Stimulated activated CD4-positive, alpha-beta T cell treated with anti-CD3 and anti-CD28 coated beads, Interleukin-12 subunit alpha, Interleukin-12 subunit beta, amount 100 ng/mL, for 4 hours (primary cell): ENCODE data around the gene GCN1.

ENCODE experiments used
- DNase-seq: peaks from one replicate; pipeline ENCODE4 v3.0.0-alpha.2; 2020

The GCN1 gene

DNA sequence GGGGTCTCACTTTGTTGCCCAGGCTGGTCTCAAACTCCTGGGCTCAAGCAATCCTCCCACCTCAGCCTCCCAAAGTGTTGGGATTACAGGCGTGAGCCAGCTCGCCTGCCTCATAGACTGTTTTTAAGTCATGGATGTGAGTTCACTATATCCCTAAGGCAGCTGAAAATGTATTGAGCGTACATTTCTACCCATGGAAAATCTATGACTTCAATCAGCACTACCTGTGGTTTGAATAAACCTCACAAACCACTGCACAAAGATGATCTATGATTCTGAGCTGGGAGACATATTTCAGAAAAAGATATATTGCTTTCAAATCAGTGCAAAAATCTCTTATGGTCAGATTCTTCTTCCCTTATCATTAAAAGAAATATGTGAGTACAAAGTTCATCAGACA lies 22.5 kb downstream of the GCN1 start:
- DNase-seq = no peak

DNA sequence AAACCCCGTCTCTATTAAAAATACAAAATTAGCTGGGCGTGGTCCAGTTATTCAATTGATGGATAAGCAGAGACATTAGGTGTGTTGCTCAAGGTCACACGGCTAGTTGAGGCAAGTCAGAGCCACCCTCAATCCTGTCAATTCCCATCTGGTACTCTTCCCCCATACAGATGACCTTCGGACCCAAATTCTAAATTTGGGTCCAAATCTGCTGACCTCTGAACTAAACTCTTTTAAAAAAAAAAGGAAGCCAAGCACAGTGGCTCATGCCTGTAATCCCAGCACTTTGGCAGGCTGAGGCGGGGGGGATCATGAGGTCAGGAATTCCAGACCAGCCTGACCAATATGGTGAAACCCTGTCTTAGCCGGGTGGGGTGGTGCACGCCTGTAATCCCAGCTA lies 23.9 kb downstream of the GCN1 start:
- no peak for DNase-seq

DNA sequence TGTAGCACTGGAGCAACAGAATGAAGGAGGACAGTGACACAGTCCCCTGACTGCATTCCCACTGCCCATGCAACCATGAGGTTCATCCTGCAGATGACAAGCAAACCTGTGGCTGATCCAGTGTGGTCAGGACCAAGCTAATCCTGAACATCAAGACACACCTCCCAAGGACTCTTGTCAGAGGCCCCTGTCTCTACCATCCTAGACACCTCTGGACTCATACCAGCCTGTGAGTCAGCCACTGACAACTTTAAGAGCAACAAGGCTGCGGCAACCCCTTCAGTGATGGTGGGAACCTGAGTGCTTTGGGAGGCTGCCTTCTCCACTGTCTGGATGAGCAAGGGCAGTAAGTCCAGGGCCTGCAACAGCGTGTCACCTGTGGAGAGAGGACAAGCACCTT lies 24.6 kb downstream of the GCN1 start:
- DNase-seq = no peak

DNA sequence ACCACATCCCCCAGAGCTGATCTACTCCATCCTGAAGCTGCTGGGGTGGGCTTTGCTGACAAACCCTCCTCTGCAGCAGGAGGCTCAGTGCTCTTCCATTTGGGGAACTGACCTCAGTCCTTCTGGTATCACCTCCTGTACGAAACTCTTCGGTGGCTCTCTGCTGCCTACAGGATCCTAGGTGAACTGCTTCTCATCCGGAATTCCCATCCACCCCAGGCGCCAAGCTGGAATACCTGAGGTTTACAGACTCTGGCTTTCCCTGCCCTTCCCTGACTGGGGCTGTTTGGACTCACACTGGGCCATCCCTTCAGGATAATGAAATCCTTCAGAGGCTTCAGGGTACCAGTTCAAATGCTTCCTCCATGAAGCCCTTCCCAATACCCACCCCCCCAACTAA lies 26.2 kb downstream of the GCN1 start:
- DNase-seq = no peak

DNA sequence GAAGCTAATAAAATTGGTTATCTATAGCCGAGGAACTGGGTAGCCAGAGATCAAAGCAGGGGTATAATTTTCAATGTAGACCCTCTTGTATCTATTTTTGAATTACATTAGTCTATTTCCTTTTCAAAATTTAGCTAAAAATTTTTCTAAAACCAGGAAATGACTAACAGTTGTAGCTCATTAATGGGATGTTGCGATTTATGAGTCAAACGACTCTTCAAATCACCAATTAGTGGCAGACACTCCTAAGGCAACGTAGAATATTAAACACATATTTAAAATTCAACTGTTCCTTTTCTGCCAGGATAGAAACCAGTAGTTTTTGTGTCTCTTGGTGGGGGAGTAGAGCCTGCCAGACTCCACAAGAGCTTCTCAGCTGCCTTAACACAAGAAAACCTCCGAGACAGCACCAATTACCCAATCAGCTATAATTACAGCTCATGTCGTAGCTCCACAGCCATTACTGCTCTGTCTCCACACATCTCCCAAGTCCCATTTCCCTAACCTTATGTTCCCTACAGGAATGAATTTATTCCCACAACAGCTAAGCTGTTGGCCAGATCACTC lies 26.9 kb downstream of the GCN1 start:
- DNase-seq = no peak

DNA sequence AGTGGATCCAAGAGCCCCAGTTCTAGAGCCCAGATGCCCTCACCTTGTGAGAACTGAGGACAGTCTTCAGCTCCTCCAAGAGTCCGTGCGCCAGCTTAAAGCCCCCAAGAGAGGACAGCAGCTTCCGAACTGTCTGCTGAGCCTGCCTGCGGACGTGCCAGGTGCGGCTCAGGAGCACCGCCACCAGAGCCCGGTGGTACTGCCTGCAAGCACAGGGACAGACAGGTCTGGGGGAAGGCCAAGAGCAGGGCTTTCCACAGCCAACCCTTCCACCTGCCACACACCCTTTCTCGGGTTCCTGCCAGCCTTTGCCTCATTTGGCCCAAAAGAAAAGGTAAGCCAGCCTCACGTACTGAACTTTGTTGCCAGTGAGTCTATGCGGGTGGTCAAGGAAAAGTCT lies 30.2 kb downstream of the GCN1 start:
- DNase-seq = no peak

DNA sequence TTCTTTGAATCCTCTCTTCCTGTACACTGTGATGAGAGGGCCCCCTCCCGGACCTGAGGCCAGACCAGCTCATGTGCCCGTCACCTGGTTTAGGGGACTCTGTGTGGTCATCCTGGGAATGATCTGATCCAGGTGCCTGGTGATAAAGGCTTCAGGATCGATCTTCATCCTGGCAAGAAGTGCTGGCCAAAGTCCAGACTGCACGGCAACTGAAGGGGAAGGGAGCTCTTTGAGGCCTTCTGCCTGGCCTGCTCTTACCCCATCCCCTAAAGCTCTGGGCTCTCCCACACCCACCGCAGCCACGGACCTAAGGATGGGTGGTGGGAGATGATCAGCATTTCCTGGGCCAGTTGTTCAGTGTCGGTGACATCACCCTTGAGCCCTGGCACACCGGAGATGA lies 31.8 kb downstream of the GCN1 start:
- no peak for DNase-seq

DNA sequence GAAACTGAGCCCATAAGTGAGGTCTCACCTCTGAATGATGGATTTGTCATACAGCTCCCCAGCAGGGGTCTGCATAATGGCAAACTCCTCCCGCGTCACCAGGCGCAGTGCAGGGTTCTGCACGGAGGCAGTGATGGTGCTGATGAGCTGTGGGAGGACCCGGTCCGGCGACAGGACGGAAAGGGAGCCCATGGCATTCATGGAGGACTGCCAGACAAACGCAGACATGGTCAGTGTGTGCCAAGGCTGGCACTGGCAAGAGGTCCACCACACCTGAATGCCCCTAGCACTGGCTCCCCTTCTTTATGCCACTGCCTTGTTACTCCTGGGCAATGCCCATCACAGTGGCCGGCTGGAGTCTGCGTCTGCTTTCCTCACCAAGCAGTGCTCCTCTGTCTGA lies 32.7 kb downstream of the GCN1 start:
- DNase-seq = no peak

DNA sequence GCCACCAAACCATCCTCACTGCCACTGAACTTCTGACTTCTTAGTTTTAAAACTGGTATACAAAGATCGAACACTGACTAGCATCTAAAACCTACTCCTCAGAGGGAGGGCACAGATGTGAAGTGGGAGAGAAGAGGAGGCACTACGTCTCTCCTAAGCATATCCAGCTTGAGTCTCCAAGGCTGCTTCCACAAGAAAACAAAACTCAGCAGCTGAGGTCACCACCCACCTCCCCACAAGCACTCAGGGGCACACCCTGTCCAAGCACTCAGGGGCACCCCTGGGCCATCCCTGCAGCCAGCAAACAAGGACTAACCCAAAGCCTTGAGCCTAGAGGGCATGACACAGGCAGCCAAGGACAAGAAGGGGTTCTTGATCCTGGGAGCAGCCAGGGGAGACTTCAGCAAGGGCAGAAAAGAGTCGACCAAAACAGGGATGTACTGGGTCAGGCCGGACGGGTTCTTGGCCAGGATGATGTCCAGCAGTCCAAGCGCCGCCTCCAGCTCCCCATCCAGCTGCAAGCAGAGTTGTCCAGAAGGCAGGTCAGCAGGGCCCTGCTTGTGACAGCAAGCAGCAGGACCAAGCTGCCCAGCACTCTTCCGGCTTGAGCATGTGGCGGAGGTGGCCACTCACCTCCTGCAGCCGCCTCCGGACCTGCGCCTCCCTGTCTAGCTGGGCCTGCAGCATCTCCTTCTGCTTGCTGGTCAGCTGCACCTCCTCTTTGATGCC lies 34.8 kb downstream of the GCN1 start:
- DNase-seq = no peak

DNA sequence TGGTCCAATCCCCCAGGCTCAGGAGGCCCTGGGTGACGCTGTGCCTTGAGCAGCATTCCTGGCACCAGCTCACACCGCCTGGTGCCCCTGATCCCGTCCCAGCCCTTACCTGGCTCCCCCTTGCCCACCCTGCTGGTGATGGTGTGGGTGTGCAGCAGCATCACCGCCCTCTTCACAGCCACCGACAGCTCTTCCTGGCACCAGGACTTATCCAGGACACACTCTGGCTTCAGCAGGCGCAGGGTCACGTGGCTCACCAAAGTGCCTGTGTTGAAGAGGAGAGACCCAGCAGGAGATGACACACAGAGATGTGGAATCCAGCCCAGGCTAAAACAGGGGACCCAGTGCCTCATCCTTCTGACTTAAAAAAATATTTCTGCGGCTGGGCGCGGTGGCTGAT lies 36.2 kb downstream of the GCN1 start:
- DNase-seq = no peak

DNA sequence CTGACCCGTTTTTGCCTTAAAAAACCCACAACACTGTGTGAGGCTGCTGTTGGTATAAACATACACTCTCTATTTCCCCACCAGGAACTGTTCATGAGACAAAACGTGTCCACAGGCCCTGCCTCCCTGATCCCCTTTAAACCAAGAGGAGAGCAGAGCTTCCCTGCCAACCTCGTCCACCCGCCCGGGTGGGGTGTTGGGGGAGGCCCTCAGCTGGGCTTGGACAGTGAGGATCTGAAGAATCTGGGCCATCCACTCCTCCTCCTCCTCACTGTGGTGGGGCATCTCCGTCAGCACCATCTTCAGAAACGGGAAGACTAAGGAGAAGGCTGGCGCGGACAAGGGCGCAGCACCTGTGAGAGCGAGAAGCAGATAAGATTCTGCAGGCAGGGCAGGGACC lies 36.8 kb downstream of the GCN1 start:
- no peak for DNase-seq

DNA sequence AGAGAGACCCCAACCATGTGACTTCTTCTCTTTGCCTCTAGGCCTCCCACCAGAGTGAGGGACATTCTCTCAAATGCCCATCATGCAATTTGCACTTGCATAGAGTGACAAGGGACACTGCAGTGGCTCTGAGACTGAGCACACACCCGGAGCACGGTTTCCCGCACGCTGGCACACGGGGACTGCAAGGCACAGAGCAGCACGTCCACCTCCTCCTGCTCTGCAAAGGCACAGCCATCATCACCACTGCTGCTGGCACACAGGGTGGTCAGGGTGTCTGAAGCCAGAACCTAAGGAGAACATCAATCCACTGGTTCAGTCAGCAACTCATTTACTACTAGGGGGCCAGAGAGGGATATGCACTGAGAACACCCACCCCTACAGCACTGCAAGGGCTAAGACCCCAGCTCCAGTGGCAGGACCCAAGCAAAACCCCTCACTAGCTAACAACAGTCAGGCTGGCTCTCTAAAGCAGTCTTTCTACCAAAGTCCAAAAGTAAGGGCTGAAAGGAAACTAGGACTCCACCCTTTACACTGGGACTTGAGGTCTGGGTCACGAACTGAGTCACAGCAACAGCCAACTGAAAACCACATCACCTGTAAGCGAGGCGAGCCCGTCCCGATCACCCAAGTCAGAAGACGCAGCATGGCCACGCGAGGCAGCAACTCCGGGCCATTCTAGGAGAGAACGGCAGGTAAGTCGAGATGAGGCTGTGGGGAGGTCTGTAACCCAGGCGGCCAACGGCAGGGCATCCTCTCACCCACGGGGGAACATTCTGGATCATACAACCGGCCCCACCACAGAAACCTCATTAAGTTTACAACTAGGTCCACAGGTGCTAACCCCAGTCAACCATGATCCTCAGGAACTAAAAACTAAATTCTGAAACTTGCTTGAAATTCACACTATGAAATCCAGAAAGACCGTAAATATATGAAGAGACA lies 37.9 kb downstream of the GCN1 start:
- DNase-seq = no peak

DNA sequence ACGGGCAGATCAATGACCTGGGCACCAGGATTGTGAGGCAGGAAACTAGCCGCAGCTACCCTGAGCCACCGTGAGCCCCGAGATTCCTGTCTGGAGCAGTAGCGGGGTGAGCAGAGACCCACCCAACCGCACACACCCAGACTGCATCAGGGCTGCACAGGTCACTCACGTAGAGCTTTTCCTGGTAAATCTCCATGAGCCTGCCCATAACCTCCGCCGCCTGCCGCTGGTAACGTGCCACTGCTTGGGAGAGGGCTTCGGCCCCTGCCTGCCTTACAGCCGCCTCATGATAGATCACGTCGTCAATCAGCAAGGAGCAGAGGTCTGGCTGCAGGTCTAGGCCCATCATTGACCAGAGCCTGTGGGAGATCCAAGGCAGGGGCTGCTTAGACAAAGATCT lies 39.4 kb downstream of the GCN1 start:
- no peak for DNase-seq

DNA sequence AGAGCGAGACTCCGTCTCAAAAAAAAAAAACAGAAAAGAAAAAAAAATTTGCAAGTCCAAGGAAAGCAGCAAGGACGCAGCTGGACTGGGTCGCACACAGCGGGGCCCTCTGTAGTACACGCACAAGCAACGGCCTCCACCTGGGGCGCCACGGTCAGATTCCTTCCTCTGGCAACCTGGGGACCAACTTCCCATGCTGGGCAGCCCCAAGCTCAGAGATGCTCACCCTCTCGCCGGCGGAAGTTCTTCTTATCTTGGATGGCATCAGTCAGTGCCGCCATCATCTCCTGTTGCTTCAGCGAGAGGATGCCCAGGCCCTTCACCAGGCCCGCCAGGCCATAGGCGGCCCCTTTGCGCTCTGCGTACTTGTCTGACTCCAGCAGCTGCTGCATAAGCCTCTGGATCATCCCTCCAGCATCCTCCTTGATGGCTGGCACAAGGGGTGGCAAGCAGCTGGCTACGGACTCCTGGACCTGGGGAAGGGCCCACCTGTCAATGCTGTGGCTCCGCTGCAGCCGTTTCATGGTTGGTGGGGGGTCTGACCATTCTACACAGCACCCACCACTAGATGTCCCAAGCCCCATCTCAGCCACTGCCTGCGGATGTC lies 43.5 kb downstream of the GCN1 start:
- no peak for DNase-seq

DNA sequence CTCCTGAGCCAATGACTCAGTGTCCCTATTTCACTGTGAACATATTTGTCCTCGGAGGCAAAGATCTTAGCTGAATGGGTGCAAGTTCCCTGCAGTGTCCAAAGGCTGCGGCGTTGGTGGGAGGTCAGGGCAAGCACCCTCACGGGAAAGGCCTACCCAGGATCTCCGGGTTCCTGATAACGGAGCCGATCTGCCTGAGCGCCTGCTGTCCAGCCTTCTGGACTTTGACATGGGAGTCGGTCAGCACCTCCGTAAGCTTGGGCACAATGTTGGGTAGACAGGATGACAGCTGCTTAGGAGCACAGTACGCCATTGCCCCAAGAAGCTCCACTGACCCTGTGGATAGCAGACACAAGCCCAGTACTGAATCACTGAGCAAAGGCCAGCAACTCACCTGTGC lies 46.5 kb downstream of the GCN1 start:
- DNase-seq = no peak

DNA sequence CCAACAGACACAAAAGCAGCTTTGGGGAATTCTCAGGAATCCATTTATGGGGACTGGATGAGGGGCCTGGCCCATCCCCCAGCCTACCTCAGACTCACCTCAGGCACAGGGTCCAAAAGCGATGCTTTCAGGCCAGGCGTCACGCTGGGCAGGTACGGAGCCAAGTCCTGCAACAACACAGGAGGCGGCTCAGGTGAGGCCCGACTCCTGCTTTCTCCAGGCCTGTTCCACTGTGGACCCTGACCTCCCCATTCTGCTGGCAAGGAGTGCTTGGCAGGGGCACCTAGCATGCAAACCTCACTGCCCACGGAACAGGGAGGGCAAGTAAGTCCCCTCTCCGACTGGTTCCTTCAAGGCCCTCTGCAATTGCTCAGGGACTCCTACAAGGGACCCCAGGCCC lies 49.4 kb downstream of the GCN1 start:
- DNase-seq = no peak

DNA sequence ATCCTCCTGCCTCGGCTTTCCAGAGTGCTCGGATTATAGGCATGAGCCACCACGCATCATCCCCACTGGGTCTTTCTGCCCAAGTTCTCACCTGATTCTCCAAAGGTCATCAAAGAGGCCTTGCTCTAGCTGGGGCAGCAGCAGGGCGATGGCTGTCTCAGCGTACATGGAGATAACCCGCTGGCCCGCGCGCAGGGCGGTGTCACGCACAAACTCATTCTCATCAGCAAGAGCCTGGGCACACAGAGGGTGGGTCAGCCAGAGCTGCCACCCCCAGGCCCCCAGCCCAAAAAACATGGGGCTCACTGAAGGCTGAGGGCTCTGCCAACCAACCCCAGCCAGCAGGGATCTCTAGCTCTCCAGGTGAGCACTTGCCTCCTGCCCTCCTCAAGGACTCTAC lies 50.3 kb downstream of the GCN1 start:
- DNase-seq = no peak

DNA sequence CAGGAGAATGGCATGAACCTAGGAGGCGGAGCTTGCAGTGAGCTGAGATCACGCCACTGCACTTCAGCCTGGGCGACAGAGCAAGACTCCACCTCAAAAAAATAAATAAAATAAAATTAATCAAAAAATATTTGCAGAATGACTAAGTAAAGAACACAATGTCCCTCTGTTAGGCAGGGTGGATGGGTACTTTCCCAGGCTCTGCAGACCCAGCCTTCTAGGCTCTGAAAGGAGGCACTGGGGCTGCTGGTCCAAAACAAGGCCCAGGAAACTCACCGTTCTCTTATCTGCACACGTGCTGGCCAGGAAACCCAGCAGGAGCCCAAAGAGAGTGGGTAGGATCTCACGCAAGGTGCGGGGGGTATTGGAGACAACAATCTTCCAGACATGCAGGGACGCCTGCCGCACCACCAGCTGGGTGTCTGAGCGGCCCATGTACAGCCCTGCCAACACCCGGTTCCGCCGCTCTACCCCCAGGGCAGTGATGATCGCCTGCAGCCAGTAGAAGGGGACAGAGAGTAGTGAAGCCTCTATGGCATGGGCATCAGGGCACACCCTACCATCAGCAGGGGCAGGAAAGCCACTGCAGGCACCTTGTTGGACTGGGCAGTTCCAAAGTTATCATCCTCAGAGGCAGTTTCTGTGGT lies 52.2 kb downstream of the GCN1 start:
- DNase-seq = no peak

DNA sequence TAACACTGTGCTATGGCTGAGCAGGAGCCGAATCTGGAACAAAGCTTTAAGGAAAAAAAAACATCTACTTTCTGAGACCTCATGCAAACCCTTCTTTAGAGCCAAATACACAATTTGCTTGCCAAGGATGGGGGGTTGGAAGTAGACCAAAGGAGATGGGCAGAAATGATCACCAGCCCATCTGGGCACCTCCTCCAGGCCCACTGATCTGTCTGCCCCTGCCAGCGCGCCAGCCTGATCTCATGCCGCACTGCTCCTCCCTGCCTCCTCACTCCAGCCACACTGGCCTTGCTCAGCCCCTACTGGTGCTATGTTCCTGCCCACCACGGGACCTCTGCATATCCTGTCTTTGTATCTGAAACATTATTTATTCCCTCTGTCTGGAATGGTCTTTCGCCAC lies 53.2 kb downstream of the GCN1 start:
- no peak for DNase-seq

DNA sequence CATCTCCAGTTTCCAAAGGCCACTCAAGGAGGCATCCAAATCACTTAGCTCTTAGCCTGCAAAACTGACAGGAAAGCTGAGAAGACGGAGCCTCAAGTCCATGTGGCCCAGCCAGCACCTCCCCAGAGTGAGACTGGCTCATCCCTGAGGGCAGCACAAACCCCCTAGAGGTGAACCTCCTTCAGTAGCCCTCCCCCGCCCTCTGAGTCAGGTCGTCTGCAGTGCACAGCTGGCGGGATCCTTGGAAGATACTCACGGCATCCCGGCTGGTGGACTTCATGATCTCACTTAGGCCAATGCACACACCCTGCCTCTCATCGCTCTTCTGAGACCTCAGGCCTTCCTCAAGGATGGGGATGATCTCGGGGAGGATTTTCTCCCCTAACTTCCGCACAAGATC lies 53.9 kb downstream of the GCN1 start:
- DNase-seq = no peak

DNA sequence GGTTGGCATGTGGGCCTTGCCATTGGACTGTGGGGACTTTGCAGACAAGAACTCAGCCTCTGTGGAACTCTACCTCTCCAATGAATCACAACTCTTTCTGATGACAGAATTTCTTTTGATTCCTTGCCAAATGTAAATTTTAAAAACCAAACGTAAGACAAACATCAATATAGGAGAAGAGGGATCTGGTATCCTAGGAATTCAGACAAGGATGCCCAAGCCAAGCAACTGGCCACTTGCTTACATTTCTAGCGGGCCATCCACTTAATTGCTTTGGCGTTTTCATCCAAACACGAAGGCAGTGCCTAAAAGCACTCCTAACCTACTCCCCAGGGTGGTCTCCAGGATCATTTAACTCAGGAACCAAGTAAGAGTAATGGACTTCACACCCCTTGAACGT lies 54.6 kb downstream of the GCN1 start:
- DNase-seq = no peak

DNA sequence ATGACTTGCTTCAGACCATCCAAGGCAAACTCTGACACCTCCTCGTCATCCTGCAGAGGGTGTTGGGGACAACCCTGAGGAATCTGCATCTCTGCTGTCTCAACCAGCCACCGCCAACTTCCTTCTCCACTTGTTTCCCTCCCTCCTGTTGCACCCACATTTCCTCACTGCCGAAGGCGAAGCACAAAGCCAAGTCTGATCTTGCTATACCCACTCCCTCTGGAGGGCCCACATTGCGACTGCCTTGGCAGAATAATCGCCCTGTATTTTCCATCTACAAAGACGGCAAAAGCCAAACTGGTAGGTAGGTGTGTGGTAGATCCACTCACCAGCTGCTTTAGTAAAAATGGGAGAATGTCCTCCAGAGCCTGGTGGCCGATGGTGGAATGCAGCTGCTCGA lies 56.1 kb downstream of the GCN1 start:
- DNase-seq = no peak

DNA sequence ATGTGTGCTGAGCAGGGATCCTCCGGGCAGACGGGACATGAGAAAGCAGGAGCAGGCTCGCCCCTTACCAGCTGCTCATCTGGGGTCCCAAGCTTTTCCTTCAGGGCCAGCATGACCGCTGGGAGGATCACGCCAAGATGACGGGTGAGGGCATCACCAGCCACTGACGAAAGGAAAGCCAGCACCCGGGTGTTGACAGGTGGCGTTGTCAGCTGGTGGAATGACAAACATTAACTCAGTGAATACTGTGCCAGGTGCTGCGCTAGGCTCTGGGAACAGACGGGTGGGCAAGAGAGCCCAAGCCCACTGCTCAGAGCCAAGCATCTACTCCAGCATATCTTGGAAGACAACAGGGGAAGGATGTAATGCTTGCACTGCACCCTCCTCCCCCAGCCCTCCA lies 56.7 kb downstream of the GCN1 start:
- DNase-seq = no peak
